NCI-H446 treated with DMSO at 0.1 percent for 48 hours (cell line): ENCODE data around the gene LDHB.
A peak's percentile ranks its signal among the peaks of the same experiment; 100 is the strongest.
"Not testable (repeated sequence)": the region's sequence is repeated elsewhere in the genome, so short reads cannot be mapped to it uniquely, and the experiment has no call there.

ENCODE experiments used
- DNase-seq: peaks from one replicate; lab custom pipeline; 2025; lab: John Stamatoyannopoulos, UW

The LDHB gene

GRCh38 chr12:21657326-21658077 is at the start of gene LDHB:
LDHB (minus strand) TSS chr12:21657842; CDS start chr12:21654671, 3,171 bp downstream.
- peak; percentile 88 for DNase-seq

GRCh38 chr12:21704847-21705246 is 47.2 kb upstream of the LDHB start:
- no peak for DNase-seq

GRCh38 chr12:21699851-21700250 is 42.2 kb upstream of the LDHB start:
- no peak for DNase-seq

GRCh38 chr12:21697904-21698630 is 40.4 kb upstream of the LDHB start:
- DNase-seq, result no peak

- DNase-seq, result no peak
These were observed 39.0 kb upstream of the LDHB start for GRCh38 chr12:21696625-21697024.

- DNase-seq, result no peak
These were observed 38.3 kb upstream of the LDHB start for GRCh38 chr12:21695986-21696385.

- DNase-seq, result no peak
These were observed 37.0 kb upstream of the LDHB start for GRCh38 chr12:21694660-21695059.

- DNase-seq, result no peak
These were observed 33.9 kb upstream of the LDHB start for GRCh38 chr12:21691515-21691914.

GRCh38 chr12:21690704-21691368 is 33.2 kb upstream of the LDHB start:
- no peak for DNase-seq

GRCh38 chr12:21683115-21683514 is 25.5 kb upstream of the LDHB start:
- DNase-seq, result no peak

GRCh38 chr12:21678959-21679358 is 21.3 kb upstream of the LDHB start:
- DNase-seq, result no peak

- no peak for DNase-seq
These were observed 20.1 kb upstream of the LDHB start for GRCh38 chr12:21677622-21678277.

GRCh38 chr12:21677204-21677603 is 19.6 kb upstream of the LDHB start:
- no peak for DNase-seq

GRCh38 chr12:21676776-21677175 is 19.1 kb upstream of the LDHB start:
- DNase-seq, result no peak

- DNase-seq, result no peak
These were observed 18.0 kb upstream of the LDHB start for GRCh38 chr12:21675641-21676040.

GRCh38 chr12:21675096-21675495 is 17.5 kb upstream of the LDHB start:
- no peak for DNase-seq

- not testable (repeated sequence) for DNase-seq
These were observed 16.3 kb upstream of the LDHB start for GRCh38 chr12:21673830-21674552.

GRCh38 chr12:21672146-21672545 is 14.5 kb upstream of the LDHB start:
- DNase-seq, result no peak

- no peak for DNase-seq
These were observed 9.1 kb upstream of the LDHB start for GRCh38 chr12:21666722-21667121.

- no peak for DNase-seq
These were observed 8.2 kb upstream of the LDHB start for GRCh38 chr12:21665816-21666215.

- no peak for DNase-seq
These were observed 4.6 kb upstream of the LDHB start for GRCh38 chr12:21662122-21662792.
